WTC11 (cell line): ENCODE measurements around the gene MYOZ3. TPM values are rescaled to one million over a fixed set of nuclear protein-coding genes. Genes with fewer than 3 reads are reported as not detected.

Experiments used
- ATAC-seq: fragments of 200-7000 bp; cut with Tn5 transposase; 2 replicates; pipeline ENCODE4 v1.10.0; 2021; ENCODE audit warnings: mild to moderate bottlenecking, moderate library complexity
- CTCF ChIA-PET: fragments of 300-600 bp; sonication (Branson Sonifier 250); formaldehyde crosslinking; loops from one replicate; lab custom pipeline; 2021; ENCODE audit warnings: antibody characterized with exemption; lab: Charles Lee
- POLR2A ChIA-PET: fragments of 350-600 bp; sonication (Branson Sonifier 250); formaldehyde crosslinking; loops from one replicate; lab custom pipeline; 2021; ENCODE audit warnings: antibody characterized with exemption; lab: Charles Lee
- DNase-seq: peaks from one replicate; pipeline ENCODE4 v3.0.0; 2021; ENCODE audit warnings: low spot score
- H3K27ac Mint-ChIP-seq: 2 replicates; pipeline ENCODE4 v1.8.0; 2021; ENCODE audit warnings: mixed read lengths
- H3K27me3 Mint-ChIP-seq: 2 replicates; pipeline ENCODE4 v1.8.0; 2021; ENCODE audit warnings: low read depth, mild to moderate bottlenecking, moderate library complexity, mixed read lengths
- H3K36me3 Mint-ChIP-seq: 2 replicates; pipeline ENCODE4 v1.8.0; 2021; ENCODE audit warnings: mixed read lengths
- H3K4me1 Mint-ChIP-seq: 2 replicates; pipeline ENCODE4 v1.8.0; 2022; ENCODE audit warnings: mixed read lengths
- H3K4me3 Mint-ChIP-seq: 2 replicates; pipeline ENCODE4 v1.8.0; 2021; ENCODE audit warnings: mild to moderate bottlenecking, moderate library complexity, mixed read lengths
- H3K9me3 Mint-ChIP-seq: 2 replicates; pipeline ENCODE4 v1.8.0; 2021; ENCODE audit warnings: mixed read lengths
- ARID4B ChIP-seq: sonication (generic); formaldehyde crosslinking; IDR thresholded peaks from 2 replicates; pipeline ENCODE4 v1.8.0; 2023; ENCODE audit warnings: missing genetic modification reagents, mild to moderate bottlenecking, borderline replicate concordance
- ATF6 ChIP-seq: sonication (generic); formaldehyde crosslinking; IDR thresholded peaks from 2 replicates; pipeline ENCODE4 v1.8.1; 2023; ENCODE audit warnings: mild to moderate bottlenecking, missing genetic modification reagents
- CBFB ChIP-seq: sonication (generic); formaldehyde crosslinking; IDR thresholded peaks from 2 replicates; pipeline ENCODE4 v1.8.1; 2022; ENCODE audit warnings: mild to moderate bottlenecking, low read depth, missing genetic modification reagents
- CDX4 ChIP-seq: fragments of 250-450 bp; sonication (Bioruptor Pico); IDR thresholded peaks from 2 replicates; pipeline ENCODE4 v1.9.0; 2021; ENCODE audit warnings: moderate library complexity, mild to moderate bottlenecking, inconsistent platforms, borderline replicate concordance
- HMGXB4 ChIP-seq: sonication (generic); formaldehyde crosslinking; IDR thresholded peaks from 2 replicates; pipeline ENCODE4 v1.8.1; 2023; ENCODE audit warnings: mild to moderate bottlenecking, moderate library complexity, missing genetic modification reagents
- JUN ChIP-seq: sonication (generic); formaldehyde crosslinking; IDR thresholded peaks from 2 replicates; pipeline ENCODE4 v1.8.0; 2023; ENCODE audit warnings: mild to moderate bottlenecking, missing genetic modification reagents
- MXD4 ChIP-seq: fragments of 250-450 bp; sonication (Bioruptor Pico); IDR thresholded peaks from 2 replicates; pipeline ENCODE4 v1.8.0; 2021; ENCODE audit warnings: mild to moderate bottlenecking, moderate library complexity, borderline replicate concordance
- NFE2L1 ChIP-seq: sonication (generic); formaldehyde crosslinking; IDR thresholded peaks from 2 replicates; pipeline ENCODE4 v1.8.1; 2023; ENCODE audit warnings: missing genetic modification reagents
- NR1H2 ChIP-seq: sonication (generic); formaldehyde crosslinking; IDR thresholded peaks from 2 replicates; pipeline ENCODE4 v1.9.0; 2021; ENCODE audit warnings: mild to moderate bottlenecking, moderate library complexity, missing genetic modification reagents
- NR3C1 ChIP-seq: sonication (generic); formaldehyde crosslinking; conservative IDR thresholded peaks from 2 replicates; pipeline ENCODE4 v1.8.1; 2023; ENCODE audit warnings: low read depth, mild to moderate bottlenecking, missing genetic modification reagents
- PREB ChIP-seq: sonication (generic); formaldehyde crosslinking; IDR thresholded peaks from 2 replicates; pipeline ENCODE4 v1.8.1; 2022; ENCODE audit warnings: mild to moderate bottlenecking, missing genetic modification reagents, moderate library complexity, borderline replicate concordance
- TEAD1 ChIP-seq: sonication (generic); formaldehyde crosslinking; IDR thresholded peaks from 2 replicates; pipeline ENCODE4 v1.8.0; 2022; ENCODE audit warnings: mild to moderate bottlenecking, missing genetic modification reagents
- TEAD4 ChIP-seq: sonication (generic); formaldehyde crosslinking; IDR thresholded peaks from 2 replicates; pipeline ENCODE4 v1.8.0; 2022; ENCODE audit warnings: mild to moderate bottlenecking, missing genetic modification reagents
- ZNF263 ChIP-seq: sonication (generic); formaldehyde crosslinking; IDR thresholded peaks from 2 replicates; pipeline ENCODE4 v1.8.1; 2022; ENCODE audit warnings: low read depth, mild to moderate bottlenecking, moderate library complexity, missing genetic modification reagents
- ZNF396 ChIP-seq: fragments of 250-450 bp; sonication (Bioruptor Pico); IDR thresholded peaks from 2 replicates; pipeline ENCODE4 v1.8.0; 2021; ENCODE audit warnings: mild to moderate bottlenecking, moderate library complexity, borderline replicate concordance
- ZNF425 ChIP-seq: fragments of 250-450 bp; sonication (Bioruptor Pico); conservative IDR thresholded peaks from 2 replicates; pipeline ENCODE4 v1.9.0; 2021; ENCODE audit warnings: mild to moderate bottlenecking
- ZNF671 ChIP-seq: fragments of 250-450 bp; sonication (Bioruptor Pico); IDR thresholded peaks from 2 replicates; pipeline ENCODE4 v1.8.0; 2021; ENCODE audit warnings: mild to moderate bottlenecking
- total RNA-seq: library from RNA; stranded (reverse); gene quantifications from 3 replicates; pipeline ENCODE4 v1.2.3, GENCODE V29; 2021

Gene MYOZ3
- total RNA-seq, 1 experiment from 2014 or later = 13.7 TPM

- H3K4me3 Mint-ChIP-seq = no peak overlapping the region
- ATAC-seq = no peak
- POLR2A ChIA-PET = no interaction called here
Observed at GRCh38 chr5:150630461-150631325, 30.4 kb upstream of the MYOZ3 start.

More at GRCh38 chr5:150630461-150631325, 30.4 kb upstream of the MYOZ3 start:
- H3K4me1 Mint-ChIP-seq = peaks cover 4% of the 10 kb centered on the region; the same call in 1 of the 2 replicates
- DNase-seq = no peak
- H3K27me3 Mint-ChIP-seq = peaks cover 7% of the 10 kb centered on the region
- no peaks in the 10 kb centered on the region for H3K36me3 Mint-ChIP-seq
- H3K27ac Mint-ChIP-seq = peak overlapping the region; percentile 33; the same call in 1 of the 2 replicates
- CTCF ChIA-PET = interaction anchor here (1.2 to 2.9 kb wide), 3 partner anchors 25 to 70 kb away, joined by 3 to 12 read pairs (median 5); partner anchors contain the start of gene RBM22
- no peaks in the 10 kb centered on the region for H3K9me3 Mint-ChIP-seq
- TF ChIP-seq ARID4B = no peak
- TF ChIP-seq MXD4 (CRISPR knock-in tag) = no peak
- no peak for TF ChIP-seq ZNF671 (CRISPR knock-in tag)
- TF ChIP-seq NR1H2 (CRISPR knock-in tag) = no peak
- no peak for TF ChIP-seq TEAD4 (CRISPR knock-in tag)
- no peak for TF ChIP-seq HMGXB4 (CRISPR knock-in tag)
- no peak for TF ChIP-seq ZNF396 (CRISPR knock-in tag)
- TF ChIP-seq NFE2L1 (CRISPR knock-in tag) = no peak
- no peak for TF ChIP-seq CBFB (CRISPR knock-in tag)
- no peak for TF ChIP-seq ZNF425
- TF ChIP-seq PREB (CRISPR knock-in tag) = no peak
- TF ChIP-seq TEAD1 (CRISPR knock-in tag) = no peak
- TF ChIP-seq JUN (CRISPR knock-in tag) = no peak
- TF ChIP-seq ATF6 (CRISPR knock-in tag) = no peak
- no peak for TF ChIP-seq ZNF263 (CRISPR knock-in tag)
- no peak for TF ChIP-seq CDX4
- no peak for TF ChIP-seq NR3C1
